ENCODE measurements around the gene USP5. TPM values are rescaled to one million over a fixed set of nuclear protein-coding genes. Genes with fewer than 3 reads are reported as not detected.

Gene USP5
- total RNA-seq, 2 experiments from 2014 or later: 31.8 to 33.4 TPM

DNA sequence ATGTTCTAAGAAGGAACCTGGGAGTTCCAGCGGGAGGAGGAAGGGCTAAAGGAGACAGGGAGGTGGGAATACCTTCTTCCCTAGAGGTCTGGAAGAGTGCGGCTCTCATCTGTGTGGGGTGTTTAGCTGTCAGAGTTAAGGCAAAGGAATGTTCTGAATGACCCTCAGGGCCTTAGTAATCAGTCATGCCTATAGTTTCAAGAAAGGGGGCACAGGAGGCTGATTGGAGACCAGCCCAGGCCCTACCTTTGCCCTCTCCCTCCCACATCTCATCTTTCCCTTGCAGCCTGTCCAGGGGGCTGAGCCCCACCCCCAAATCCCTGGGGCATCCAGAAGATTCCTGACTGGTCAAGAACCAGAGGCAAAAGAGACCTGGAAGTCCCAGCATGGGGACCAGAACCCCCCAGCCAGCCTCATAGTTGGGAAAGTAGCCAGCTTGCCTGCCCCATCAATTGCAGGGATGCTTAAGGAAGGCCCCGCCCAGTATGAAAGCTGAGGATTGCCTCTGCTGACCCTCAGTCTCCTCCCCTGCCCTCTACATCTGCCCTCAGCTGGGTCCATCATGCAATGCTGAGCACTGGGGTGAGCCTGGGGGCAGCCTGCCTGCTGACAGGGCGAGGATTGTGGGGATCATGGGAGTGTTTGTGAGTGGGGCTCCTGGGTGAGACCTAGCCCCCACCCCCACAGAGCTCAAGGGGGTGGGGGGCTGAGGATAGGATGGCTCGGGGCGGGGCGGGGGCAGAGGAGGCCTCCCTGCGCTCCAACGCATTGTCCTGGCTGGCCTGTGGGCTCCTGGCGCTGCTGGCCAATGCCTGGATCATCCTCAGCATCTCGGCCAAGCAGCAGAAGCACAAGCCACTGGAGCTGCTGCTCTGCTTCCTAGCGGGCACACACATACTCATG, 28.5 kb upstream of the USP5 start:
- peaks cover 41% of the 10 kb centered on the region for H3K4me1 ChIP-seq (ENCODE audit: insufficient read depth, low read length)
- CTCF ChIA-PET: interaction anchor here (1.8 kb wide), 1 partner anchor 70 kb away, joined by 8 read pairs; the partner anchor contains the start of gene MLF2
- peak in 1 of 14 experiments; percentile 14 for DNase-seq
- H3K4me3 ChIP-seq (ENCODE audit: low read length): no peak overlapping the region
- POLR2A ChIA-PET: interaction anchor here (0.6 to 8.0 kb wide), 2 partner anchors 70 to 134 kb away, joined by 3 to 57 read pairs; partner anchors contain the start of genes MLF2 and ZNF384
- no peak for TF ChIP-seq CTCF (IDR thresholded peaks at IDR 0.05)
- no peak overlapping the region for H3K27ac Mint-ChIP-seq
- no peak overlapping the region for H3K27ac ChIP-seq (ENCODE audit: low read depth in 1 of 2, low read length in 2 of 2)
- H3K4me3 Mint-ChIP-seq: peak overlapping the region; percentile 36
- no peaks in the 10 kb centered on the region for H3K9me3 Mint-ChIP-seq
- peaks cover 27% of the 10 kb centered on the region for H3K4me1 Mint-ChIP-seq (ENCODE audit: low read depth)
- ATAC-seq (ENCODE audit: poor library complexity): no peak
- H3K36me3 Mint-ChIP-seq (ENCODE audit: low read depth): peaks cover 28% of the 10 kb centered on the region
- H3K27me3 ChIP-seq (ENCODE audit: control insufficient read depth in 1 of 2, insufficient read depth in 2 of 2, low read length in 2 of 2): peaks cover 19 to 20% of the 10 kb centered on the region in 2 experiments
- intact Hi-C loops (cut with DNase I, micrococcal nuclease): loop anchor here in 1 of 2 experiments (2.0 kb wide), 1 partner anchor 205 kb away; no protein-coding TSS in a partner anchor
- H3K27me3 Mint-ChIP-seq: peaks cover 32% of the 10 kb centered on the region
- H3K36me3 ChIP-seq (ENCODE audit: insufficient read depth, low read length): peaks cover 14% of the 10 kb centered on the region
- H3K9me3 ChIP-seq (ENCODE audit: control insufficient read depth in 1 of 2, insufficient read depth in 1 of 2, low read length in 2 of 2): no peaks in the 10 kb centered on the region

GRCh38 chr12:6824085-6824775, 27.7 kb upstream of the USP5 start:
- no peak for TF ChIP-seq CTCF (IDR thresholded peaks at IDR 0.05)
- H3K27me3 Mint-ChIP-seq: peaks cover 32% of the 10 kb centered on the region
- CTCF ChIA-PET: interaction anchor here (1.8 kb wide), 1 partner anchor 70 kb away, joined by 8 read pairs; the partner anchor contains the start of gene MLF2
- Histone ChIP-seq H3K27ac (ENCODE audit: low read depth in 1 of 2, low read length in 2 of 2) (no peak overlapping the region), H3K4me1 (ENCODE audit: insufficient read depth, low read length) (peaks cover 47% of the 10 kb centered on the region), H3K36me3 (ENCODE audit: insufficient read depth, low read length) (peaks cover 9% of the 10 kb centered on the region), H3K9me3 (ENCODE audit: control insufficient read depth in 1 of 2, insufficient read depth in 1 of 2, low read length in 2 of 2) (peaks cover 0 to under 1% of the 10 kb centered on the region in 2 experiments), H3K4me3 (ENCODE audit: low read length) (no peak overlapping the region), H3K27me3 (ENCODE audit: control insufficient read depth in 1 of 2, insufficient read depth in 2 of 2, low read length in 2 of 2) (peaks cover 19 to 21% of the 10 kb centered on the region in 2 experiments)
- ATAC-seq (ENCODE audit: poor library complexity): no peak
- intact Hi-C loops (cut with DNase I, micrococcal nuclease): loop anchor here in 1 of 2 experiments (2.0 kb wide), 1 partner anchor 205 kb away; no protein-coding TSS in a partner anchor
- peaks cover 27% of the 10 kb centered on the region for H3K4me1 Mint-ChIP-seq (ENCODE audit: low read depth)
- no peak overlapping the region for H3K4me3 Mint-ChIP-seq
- peak in 1 of 14 experiments; percentile 20 for DNase-seq
- POLR2A ChIA-PET: interaction anchor here (1.0 to 8.0 kb wide), 2 partner anchors 11 to 71 kb away, joined by 3 to 57 read pairs; partner anchors contain the start of gene MLF2
- no peaks in the 10 kb centered on the region for H3K9me3 Mint-ChIP-seq
- H3K27ac Mint-ChIP-seq: no peak overlapping the region
- H3K36me3 Mint-ChIP-seq (ENCODE audit: low read depth): peaks cover 20% of the 10 kb centered on the region

- H3K27me3 Mint-ChIP-seq: peaks cover 32% of the 10 kb centered on the region
- TF ChIP-seq CTCF (IDR thresholded peaks at IDR 0.05): no peak
- intact Hi-C loops (cut with DNase I, micrococcal nuclease): loop anchor here (1.0 to 5.0 kb wide), 7 partner anchors 38 to 263 kb away; partner anchors contain the start of genes CD4 (in 1 of the 2) and MLF2 (in 1 of the 2)
- ChIA-PET CTCF (interaction anchor here (1.1 to 1.8 kb wide), 3 partner anchors 58 to 73 kb away, joined by 3 to 8 read pairs (median 5); partner anchors contain the start of genes MLF2 and PTMS), POLR2A (interaction anchor here (0.6 to 8.0 kb wide), 4 partner anchors 11 to 286 kb away, joined by 3 to 57 read pairs (median 4); partner anchors contain the start of gene MLF2)
- DNase-seq (no peak), ATAC-seq (ENCODE audit: poor library complexity) (no peak)
- H3K27ac ChIP-seq (ENCODE audit: low read depth in 1 of 2, low read length in 2 of 2): no peak overlapping the region
- no peak overlapping the region for H3K27ac Mint-ChIP-seq
- H3K36me3 Mint-ChIP-seq (ENCODE audit: low read depth): peaks cover 13% of the 10 kb centered on the region
- peaks cover 54% of the 10 kb centered on the region for H3K4me1 ChIP-seq (ENCODE audit: insufficient read depth, low read length)
- peaks cover 0 to 6% of the 10 kb centered on the region in 2 experiments for H3K9me3 ChIP-seq (ENCODE audit: control insufficient read depth in 1 of 2, insufficient read depth in 1 of 2, low read length in 2 of 2)
- no peaks in the 10 kb centered on the region for H3K9me3 Mint-ChIP-seq
- peaks cover 1% of the 10 kb centered on the region for H3K36me3 ChIP-seq (ENCODE audit: insufficient read depth, low read length)
- H3K4me1 Mint-ChIP-seq (ENCODE audit: low read depth): peaks cover 27% of the 10 kb centered on the region
- H3K4me3 ChIP-seq (ENCODE audit: low read length): no peak overlapping the region
- H3K27me3 ChIP-seq (ENCODE audit: control insufficient read depth in 1 of 2, insufficient read depth in 2 of 2, low read length in 2 of 2): peaks cover 19 to 26% of the 10 kb centered on the region in 2 experiments
- H3K4me3 Mint-ChIP-seq: no peak overlapping the region
These were observed 27.0 kb upstream of the USP5 start for GRCh38 chr12:6824901-6825381.
